Tibial artery (tissue), 4 donors: ENCODE measurements around the gene DHX30.
A peak's percentile ranks its signal among the peaks of the same experiment; 100 is the strongest.

Experiments
- DNase-seq, 2 donors: peaks; one replicate each; pipeline ENCODE4 v3.0.0-alpha.2; 2019
- H3K27ac ChIP-seq, 2 donors: fragments of 200-600 bp; sonication (generic) in 1 of 2; 1 replicate in 1 of 2; 2 replicates in 1 of 2; pipeline ENCODE4 v1.5.1; 2018 to 2019; ENCODE audit warnings: mild to moderate bottlenecking in 1 of 2
- H3K27me3 ChIP-seq, 2 donors: fragments of 200-600 bp; sonication (generic) in 1 of 2; one replicate each; pipeline versions ENCODE4 v1.5.1 to v1.6.0; 2016 to 2019
- H3K36me3 ChIP-seq, 3 donors: fragments of 200-600 bp; sonication (generic) in 2 of 3; one replicate each; pipeline ENCODE4 v1.5.1; 2016 to 2019; ENCODE audit warnings: mild to moderate bottlenecking in 2 of 3
- H3K4me1 ChIP-seq, 4 donors: fragments of 200-600 bp; sonication (generic) in 2 of 4; 1 replicate in 3 of 4; 2 replicates in 1 of 4; pipeline ENCODE4 v1.5.1; 2016 to 2019
- H3K4me3 ChIP-seq, 2 donors: fragments of 200-600 bp; sonication (generic) in 1 of 2; 1 replicate in 1 of 2; 2 replicates in 1 of 2; pipeline ENCODE4 v1.5.1; 2018 to 2019; ENCODE audit warnings: mild to moderate bottlenecking in 2 of 2
- H3K9me3 ChIP-seq, 3 donors: fragments of 200-600 bp; sonication (generic) in 1 of 3; one replicate each; pipeline ENCODE4 v1.5.1; 2016 to 2019
- CTCF ChIP-seq, 2 experiments: fragments of 200-600 bp in 1 of 2; fragments of 450-650 bp in 1 of 2; IDR thresholded peaks; one replicate each; pipeline ENCODE4 v1.5.1; 2017 to 2019; ENCODE audit warnings: antibody characterized with exemption in 2 of 2, mild to moderate bottlenecking in 1 of 2, moderate library complexity in 1 of 2
- intact Hi-C: fragments of 100-400 bp; cut with DNase I; formaldehyde crosslinking; loops from one replicate; pipeline ENCODE4 v1.15.0; 2023; ENCODE audit warnings: low total_unique reads

DHX30 gene

DNA sequence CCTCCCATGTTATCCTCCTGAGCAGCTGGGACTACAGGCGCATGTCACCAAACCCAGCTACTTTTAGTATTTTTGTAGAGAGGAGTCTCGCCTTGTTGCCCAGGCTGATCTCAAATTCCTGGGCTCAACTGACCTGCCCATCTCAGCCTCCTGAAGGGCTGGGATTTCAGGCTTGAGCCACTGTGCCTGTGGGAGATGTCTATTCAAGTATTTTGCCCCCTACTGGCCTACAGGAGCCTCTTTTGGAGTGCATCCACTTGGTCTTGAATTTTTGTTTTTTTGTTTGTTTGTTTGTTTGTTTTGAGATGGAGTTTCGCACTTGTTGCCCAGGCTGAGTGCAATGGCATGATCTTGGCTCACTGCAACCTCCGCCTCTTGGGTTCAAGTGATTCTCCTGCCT is 3.2 kb upstream of the DHX30 start:
- H3K27ac ChIP-seq: no peak overlapping the region
- no peaks in the 10 kb centered on the region for H3K27me3 ChIP-seq
- TF ChIP-seq CTCF (IDR thresholded peaks at IDR 0.05): no peak
- intact Hi-C loops: no loop called here
- H3K4me1 ChIP-seq: peaks cover 0 to 19% (median 15%) of the 10 kb centered on the region in 4 donors
- H3K36me3 ChIP-seq: no peaks in the 10 kb centered on the region
- DNase-seq: no peak
- H3K9me3 ChIP-seq: no peaks in the 10 kb centered on the region
- H3K4me3 ChIP-seq: no peak overlapping the region

DNA sequence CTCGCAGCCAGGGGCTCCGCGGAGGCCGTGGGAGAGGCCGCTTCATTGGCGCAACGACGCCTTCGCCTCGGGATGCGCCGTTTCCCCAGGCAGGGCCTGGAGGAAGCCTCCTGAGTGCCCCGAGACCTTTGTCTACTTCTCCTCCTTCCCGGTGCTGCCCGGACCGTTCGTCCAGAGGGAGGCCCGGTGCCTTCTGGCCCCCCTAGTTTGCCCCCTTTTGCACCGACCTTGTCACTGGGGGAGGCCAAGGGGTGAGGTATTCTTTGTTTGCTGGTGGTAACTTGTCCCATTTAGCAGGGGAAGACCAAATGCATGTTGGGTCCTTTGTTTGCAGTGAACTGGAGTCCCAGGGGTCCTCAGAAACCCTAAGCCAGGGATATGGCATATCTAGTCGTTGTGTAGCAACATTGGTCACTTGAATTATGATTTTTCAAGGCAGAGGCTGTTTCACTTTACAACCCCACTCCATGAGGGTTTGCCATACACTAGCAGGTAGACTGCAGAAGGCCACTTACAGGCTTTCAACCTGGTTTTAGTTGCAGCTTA is 615 bp downstream of the DHX30 start:
- H3K9me3 ChIP-seq: no peaks in the 10 kb centered on the region
- intact Hi-C loops: no loop called here
- H3K4me3 ChIP-seq: peak overlapping the region; percentile 72 to 99
- no peaks in the 10 kb centered on the region for H3K27me3 ChIP-seq
- peak overlapping the region; percentile 92 to 98 for H3K27ac ChIP-seq
- TF ChIP-seq CTCF (IDR thresholded peaks at IDR 0.05): no peak
- DNase-seq: no peak
- H3K4me1 ChIP-seq: peaks cover 0 to 20% (median 17%) of the 10 kb centered on the region in 4 donors
- peaks cover 14 to 36% (median 20%) of the 10 kb centered on the region in 3 donors for H3K36me3 ChIP-seq

DNA sequence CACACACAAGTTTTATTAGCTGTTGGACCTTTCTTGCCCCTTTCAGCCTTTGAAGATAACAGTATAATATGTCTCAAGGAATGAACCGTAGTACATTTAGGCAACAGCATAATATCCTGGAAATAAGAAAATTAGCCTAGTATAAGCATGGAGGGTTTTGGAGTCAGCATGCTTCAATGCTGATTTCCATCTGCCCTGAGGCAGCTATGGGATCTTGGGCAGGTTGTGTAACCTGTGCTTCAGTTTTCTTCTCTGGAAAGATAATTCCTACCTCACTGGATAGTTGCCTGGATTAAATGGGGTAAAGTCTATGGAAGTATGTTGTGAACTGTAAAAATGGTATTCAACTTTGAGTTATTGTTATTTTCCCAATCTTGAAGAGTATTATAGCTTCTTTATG is 1.6 kb downstream of the DHX30 start:
- Histone ChIP-seq H3K9me3 (no peaks in the 10 kb centered on the region), H3K27me3 (no peaks in the 10 kb centered on the region), H3K4me1 (peaks cover 0 to 20% (median 17%) of the 10 kb centered on the region in 4 donors), H3K4me3 (no peak overlapping the region), H3K27ac (peak overlapping the region in 1 of 2 donors; percentile 98), H3K36me3 (peaks cover 14 to 43% (median 23%) of the 10 kb centered on the region in 3 donors)
- no peak for TF ChIP-seq CTCF (IDR thresholded peaks at IDR 0.05)
- no peak for DNase-seq
- intact Hi-C loops: no loop called here

DNA sequence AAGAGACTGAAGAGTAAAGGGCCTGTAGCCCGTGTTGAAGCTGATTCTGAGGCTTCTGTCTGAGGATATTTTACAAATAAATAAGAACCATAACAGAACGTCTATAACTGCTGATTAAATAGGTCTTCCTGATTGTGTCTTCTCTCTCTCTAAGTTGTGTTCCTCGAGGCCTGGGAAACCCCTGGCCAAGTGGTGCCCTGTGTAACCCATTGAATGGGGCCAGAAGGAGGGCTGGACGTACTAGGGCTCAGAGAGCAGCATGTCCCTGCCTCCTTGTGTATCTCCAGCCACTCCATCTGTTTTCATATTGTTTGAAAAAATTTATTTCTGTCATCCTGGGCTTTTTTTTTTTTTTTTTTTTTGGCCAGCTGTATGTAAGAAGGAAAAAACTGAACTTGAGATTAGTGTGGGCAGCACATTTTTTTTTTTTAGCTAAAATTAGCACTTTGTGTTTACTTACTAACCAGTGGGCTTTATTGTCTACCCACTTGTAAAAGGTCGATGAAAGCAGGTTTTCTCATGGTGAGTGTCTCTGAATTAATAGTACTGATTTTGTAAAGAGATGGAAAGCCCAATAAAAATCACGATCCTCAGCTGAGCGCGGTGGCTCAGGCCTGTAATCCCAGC is 10.7 kb downstream of the DHX30 start:
- Histone ChIP-seq H3K9me3 (no peaks in the 10 kb centered on the region), H3K36me3 (peaks cover 39 to 80% (median 62%) of the 10 kb centered on the region in 3 donors), H3K27ac (no peak overlapping the region), H3K27me3 (no peaks in the 10 kb centered on the region), H3K4me1 (no peaks in the 10 kb centered on the region), H3K4me3 (no peak overlapping the region)
- intact Hi-C loops: no loop called here
- TF ChIP-seq CTCF (IDR thresholded peaks at IDR 0.05): no peak
- DNase-seq: no peak

GRCh38 chr3:47817609-47818008 is 14.7 kb downstream of the DHX30 start:
- TF ChIP-seq CTCF (IDR thresholded peaks at IDR 0.05): no peak
- intact Hi-C loops: no loop called here
- no peaks in the 10 kb centered on the region for H3K27me3 ChIP-seq
- H3K36me3 ChIP-seq: peaks cover 25 to 82% (median 61%) of the 10 kb centered on the region in 3 donors
- no peaks in the 10 kb centered on the region for H3K9me3 ChIP-seq
- no peak overlapping the region for H3K4me3 ChIP-seq
- H3K27ac ChIP-seq: no peak overlapping the region
- no peaks in the 10 kb centered on the region for H3K4me1 ChIP-seq
- DNase-seq: no peak
